ENCODE measurements around the gene KDM7A.

- no peak for TF ChIP-seq CTCF (IDR thresholded peaks at IDR 0.05)
- no peak for TF ChIP-seq EP300 (IDR thresholded peaks at IDR 0.05)
- TF ChIP-seq POLR2A (IDR thresholded peaks at IDR 0.05), result no peak
- no peak for TF ChIP-seq POLR2AphosphoS5 (IDR thresholded peaks at IDR 0.05)
Measured at GRCh38 chr7:140182917-140183316, 6.1 kb upstream of the KDM7A start.
